ENCODE data around the gene PDCD2.

- TF ChIP-seq CTCF (optimal IDR thresholded peaks at IDR 0.05 in 1 of 3, IDR thresholded peaks at IDR 0.05 in 1 of 3, conservative IDR thresholded peaks at IDR 0.05 in 1 of 3; ENCODE audit: extremely low read depth in 1 of 3, insufficient read depth in 2 of 3, low read length in 3 of 3) = no peak
- no peak for TF ChIP-seq EZH2 (IDR thresholded peaks at IDR 0.05; ENCODE audit: low read length)
Observed at GRCh38 chr6:170536671-170537070, 47.8 kb downstream of the PDCD2 start.

All from keratinocyte (primary cell).